WI38 (cell line): ENCODE data around the gene SLC37A2.

Experiments
- H3K4me3 ChIP-seq: 2 replicates; pipeline ENCODE4 v1.5.1; 2011; ENCODE audit warnings: low read depth, mild to moderate bottlenecking, control low read depth, low read length
- TF ChIP-seq, protein P1 (sequence below): IDR thresholded peaks from 2 replicates; pipeline ENCODE4 v1.5.1; 2012; ENCODE audit warnings: low read depth, mild to moderate bottlenecking, control low read depth, low read length

SLC37A2 gene

DNA sequence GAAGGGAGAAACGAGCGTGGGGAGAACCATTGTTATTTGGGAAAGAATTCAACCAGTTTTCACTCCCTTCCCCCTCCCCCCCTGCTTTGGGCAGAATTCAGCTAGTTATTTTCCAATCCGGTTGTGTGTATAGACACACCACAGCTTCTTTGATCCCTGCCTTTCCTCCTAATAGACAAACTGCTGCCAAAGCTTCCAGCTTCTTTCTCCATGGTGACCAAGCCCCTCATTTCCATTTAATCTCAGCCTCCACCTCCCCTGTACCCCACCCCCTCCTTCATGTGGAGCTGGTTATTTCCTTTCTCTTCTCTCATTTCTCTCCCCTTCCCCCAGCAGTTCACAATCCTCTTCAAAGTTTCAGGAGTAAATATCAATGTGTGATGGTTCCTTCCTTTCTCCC, 76.7 kb downstream of the SLC37A2 start:
- no peak overlapping the region for H3K4me3 ChIP-seq
- TF ChIP-seq, protein P1, sequence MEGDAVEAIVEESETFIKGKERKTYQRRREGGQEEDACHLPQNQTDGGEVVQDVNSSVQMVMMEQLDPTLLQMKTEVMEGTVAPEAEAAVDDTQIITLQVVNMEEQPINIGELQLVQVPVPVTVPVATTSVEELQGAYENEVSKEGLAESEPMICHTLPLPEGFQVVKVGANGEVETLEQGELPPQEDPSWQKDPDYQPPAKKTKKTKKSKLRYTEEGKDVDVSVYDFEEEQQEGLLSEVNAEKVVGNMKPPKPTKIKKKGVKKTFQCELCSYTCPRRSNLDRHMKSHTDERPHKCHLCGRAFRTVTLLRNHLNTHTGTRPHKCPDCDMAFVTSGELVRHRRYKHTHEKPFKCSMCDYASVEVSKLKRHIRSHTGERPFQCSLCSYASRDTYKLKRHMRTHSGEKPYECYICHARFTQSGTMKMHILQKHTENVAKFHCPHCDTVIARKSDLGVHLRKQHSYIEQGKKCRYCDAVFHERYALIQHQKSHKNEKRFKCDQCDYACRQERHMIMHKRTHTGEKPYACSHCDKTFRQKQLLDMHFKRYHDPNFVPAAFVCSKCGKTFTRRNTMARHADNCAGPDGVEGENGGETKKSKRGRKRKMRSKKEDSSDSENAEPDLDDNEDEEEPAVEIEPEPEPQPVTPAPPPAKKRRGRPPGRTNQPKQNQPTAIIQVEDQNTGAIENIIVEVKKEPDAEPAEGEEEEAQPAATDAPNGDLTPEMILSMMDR: no peak
